Lower leg skin (tissue), 3 donors: Measurements from ENCODE around the gene SGCG.

Source experiments
- POLR2A ChIP-seq, 2 donors: fragments of 450-650 bp; IDR thresholded peaks; one replicate each; pipeline ENCODE4 v1.6.1; 2016 to 2017; ENCODE audit warnings: antibody characterized with exemption in 2 of 2, mild to moderate bottlenecking in 1 of 2, moderate library complexity in 1 of 2
- TF ChIP-seq, protein P1 (sequence below), 3 donors: fragments of 450-650 bp; IDR thresholded peaks; one replicate each; pipeline ENCODE4 v1.5.1; 2016; ENCODE audit warnings: antibody characterized with exemption in 3 of 3, mild to moderate bottlenecking in 3 of 3, moderate library complexity in 2 of 3

DNA sequence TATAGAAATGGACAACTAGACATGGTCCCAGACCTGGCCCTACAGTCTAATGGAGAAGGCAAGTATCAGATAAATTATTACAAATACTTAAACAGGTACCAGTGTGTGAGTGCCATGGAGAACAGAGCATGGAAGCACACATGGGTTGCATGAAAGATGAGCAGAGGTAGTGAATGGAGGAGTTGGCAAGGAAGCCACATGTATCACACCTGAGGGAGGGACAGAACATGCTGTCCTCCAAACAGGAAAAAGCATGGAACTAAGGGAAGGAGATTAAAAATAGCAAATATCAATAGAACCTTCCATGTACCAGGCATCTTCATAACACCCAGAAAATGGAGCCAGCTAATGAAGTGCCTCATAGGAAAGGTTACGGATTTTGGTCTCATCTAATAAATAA, 166.8 kb downstream of the SGCG start:
- no peak for TF ChIP-seq POLR2A (IDR thresholded peaks at IDR 0.05)
- TF ChIP-seq, protein P1, sequence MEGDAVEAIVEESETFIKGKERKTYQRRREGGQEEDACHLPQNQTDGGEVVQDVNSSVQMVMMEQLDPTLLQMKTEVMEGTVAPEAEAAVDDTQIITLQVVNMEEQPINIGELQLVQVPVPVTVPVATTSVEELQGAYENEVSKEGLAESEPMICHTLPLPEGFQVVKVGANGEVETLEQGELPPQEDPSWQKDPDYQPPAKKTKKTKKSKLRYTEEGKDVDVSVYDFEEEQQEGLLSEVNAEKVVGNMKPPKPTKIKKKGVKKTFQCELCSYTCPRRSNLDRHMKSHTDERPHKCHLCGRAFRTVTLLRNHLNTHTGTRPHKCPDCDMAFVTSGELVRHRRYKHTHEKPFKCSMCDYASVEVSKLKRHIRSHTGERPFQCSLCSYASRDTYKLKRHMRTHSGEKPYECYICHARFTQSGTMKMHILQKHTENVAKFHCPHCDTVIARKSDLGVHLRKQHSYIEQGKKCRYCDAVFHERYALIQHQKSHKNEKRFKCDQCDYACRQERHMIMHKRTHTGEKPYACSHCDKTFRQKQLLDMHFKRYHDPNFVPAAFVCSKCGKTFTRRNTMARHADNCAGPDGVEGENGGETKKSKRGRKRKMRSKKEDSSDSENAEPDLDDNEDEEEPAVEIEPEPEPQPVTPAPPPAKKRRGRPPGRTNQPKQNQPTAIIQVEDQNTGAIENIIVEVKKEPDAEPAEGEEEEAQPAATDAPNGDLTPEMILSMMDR (IDR thresholded peaks at IDR 0.05), result no peak
